Subcutaneous abdominal adipose tissue (tissue), 5 donors: Measurements from ENCODE around the gene PLPPR5.

Source experiments
- H3K27ac ChIP-seq: one replicate; pipeline ENCODE4 v1.7.0; 2013; ENCODE audit warnings: low read depth, mild to moderate bottlenecking, inconsistent platforms, low read length, moderate library complexity
- H3K27me3 ChIP-seq, 5 donors: one replicate each; pipeline ENCODE4 v1.7.0; 2013; ENCODE audit warnings: low read length in 5 of 5, inconsistent platforms in 1 of 5; ENCODE audit not compliant: control insufficient read depth in 5 of 5, insufficient read depth in 4 of 5
- H3K36me3 ChIP-seq, 5 donors: one replicate each; pipeline ENCODE4 v1.7.0; 2013; ENCODE audit warnings: low read length in 5 of 5; ENCODE audit not compliant: control insufficient read depth in 5 of 5, insufficient read depth in 5 of 5
- H3K4me1 ChIP-seq, 5 donors: one replicate each; pipeline ENCODE4 v1.7.0; 2013; ENCODE audit warnings: low read length in 5 of 5, mild to moderate bottlenecking in 3 of 5, moderate library complexity in 1 of 5; ENCODE audit not compliant: control insufficient read depth in 5 of 5, insufficient read depth in 5 of 5
- H3K4me3 ChIP-seq, 5 donors: one replicate each; pipeline ENCODE4 v1.7.0; 2013; ENCODE audit warnings: low read length in 5 of 5, low read depth in 1 of 5
- H3K9ac ChIP-seq, 5 donors: one replicate each; pipeline ENCODE4 v1.7.0; 2013; ENCODE audit warnings: low read length in 5 of 5, mild to moderate bottlenecking in 4 of 5, moderate library complexity in 3 of 5
- H3K9me3 ChIP-seq, 5 donors: one replicate each; pipeline ENCODE4 v1.7.0; 2013; ENCODE audit warnings: low read length in 5 of 5; ENCODE audit not compliant: control insufficient read depth in 5 of 5
- donor health status: healthy.
- donor health status: healthy.
- donor health status: healthy.
- donor health status: healthy.
- donor health status: healthy.

PLPPR5 gene

DNA sequence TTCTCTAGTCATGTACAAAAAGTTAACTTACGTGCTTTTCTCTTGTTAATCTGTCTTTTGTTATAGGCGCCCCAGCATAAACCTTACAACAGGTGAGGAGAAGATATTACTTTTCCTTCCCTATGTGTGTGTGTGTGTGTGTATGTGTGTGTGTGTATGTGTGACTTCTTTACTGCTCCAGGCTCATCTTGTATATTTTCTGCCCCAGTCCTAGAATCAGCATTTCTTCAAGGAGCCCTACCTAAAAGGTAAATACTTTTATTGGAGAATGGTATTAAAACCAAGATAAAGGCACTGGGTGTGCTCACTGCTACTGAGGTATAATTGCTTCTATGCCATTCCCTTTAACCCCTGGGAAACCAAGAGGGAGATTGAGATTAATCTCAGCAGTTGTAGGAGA, 129.8 kb downstream of the PLPPR5 start:
- Histone ChIP-seq H3K4me1 (peaks cover 0 to 3% (median 0%) of the 10 kb centered on the region in 5 donors), H3K27ac (no peak overlapping the region), H3K36me3 (no peaks in the 10 kb centered on the region), H3K27me3 (no peaks in the 10 kb centered on the region), H3K4me3 (no peak overlapping the region), H3K9me3 (no peaks in the 10 kb centered on the region), H3K9ac (no peak overlapping the region)

DNA sequence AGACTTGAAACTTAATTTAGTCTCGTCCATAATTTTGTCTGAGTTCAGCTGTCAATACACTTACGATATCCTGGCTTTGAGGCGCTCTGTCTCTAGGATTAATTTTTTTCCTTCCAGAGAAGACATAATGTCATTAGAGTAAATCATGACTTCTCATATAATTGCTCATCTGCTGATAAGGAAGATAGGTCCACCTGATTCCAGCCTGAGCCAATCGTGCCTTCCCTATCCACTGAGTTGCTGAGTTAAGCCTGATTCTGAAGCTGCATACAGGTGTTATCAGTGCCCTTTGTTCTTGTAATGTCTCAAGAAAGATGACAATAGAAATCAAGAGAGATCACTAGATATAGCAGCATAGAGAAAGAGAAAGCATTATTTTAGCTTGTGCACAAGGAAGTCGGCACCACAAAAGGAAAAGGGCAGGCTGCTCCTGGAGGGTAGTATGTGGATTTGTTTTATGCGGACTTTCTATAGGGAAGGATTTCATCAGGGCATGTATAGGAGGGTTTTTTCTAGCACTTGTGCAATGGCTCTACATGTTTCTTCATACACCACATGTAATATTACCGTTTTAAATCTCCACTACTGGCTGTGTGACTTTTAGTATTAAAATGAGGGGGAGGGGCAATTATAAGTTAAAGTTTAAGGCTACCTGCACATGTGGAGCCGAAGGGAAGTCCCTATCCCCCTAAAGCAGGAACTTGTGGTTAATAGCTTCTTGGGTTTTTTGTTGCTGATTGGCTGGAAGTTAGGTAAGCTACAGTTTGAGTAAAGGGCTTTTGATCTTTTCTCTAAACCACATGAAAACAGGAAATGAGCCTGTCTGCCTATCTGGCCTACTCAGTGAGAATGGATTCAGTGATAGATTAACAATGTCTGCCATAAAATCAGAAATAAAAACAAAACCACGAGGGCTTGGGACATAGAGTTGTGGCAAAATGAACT, 133.4 kb downstream of the PLPPR5 start:
- H3K9me3 ChIP-seq, result no peaks in the 10 kb centered on the region
- H3K9ac ChIP-seq, result no peak overlapping the region
- peaks cover 0 to 3% (median 0%) of the 10 kb centered on the region in 5 donors for H3K4me1 ChIP-seq
- H3K4me3 ChIP-seq, result peak overlapping the region in 1 of 5 donors; percentile 6
- H3K27ac ChIP-seq, result no peak overlapping the region
- H3K27me3 ChIP-seq, result no peaks in the 10 kb centered on the region
- no peaks in the 10 kb centered on the region for H3K36me3 ChIP-seq

DNA sequence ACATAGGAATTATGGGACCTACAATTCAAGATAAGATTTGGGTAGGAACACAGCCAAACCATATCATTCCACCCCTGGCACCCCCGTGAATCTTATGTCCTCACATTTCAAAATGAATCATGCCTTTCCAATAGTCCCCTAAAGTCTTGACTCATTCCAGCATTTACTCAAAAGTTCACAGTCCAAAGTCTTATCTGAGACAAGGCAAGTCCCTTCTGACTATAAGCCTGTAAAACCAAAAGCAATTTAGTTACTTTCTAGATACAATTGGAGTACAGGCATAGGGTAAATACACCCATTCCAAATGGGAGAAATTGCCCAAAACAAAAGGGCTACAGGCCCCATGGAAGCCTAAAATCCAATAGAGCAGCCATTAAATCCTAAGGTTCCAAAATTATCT, 138.9 kb downstream of the PLPPR5 start:
- Histone ChIP-seq H3K9me3 (peaks cover 0 to 2% (median 0%) of the 10 kb centered on the region in 5 donors), H3K27me3 (no peaks in the 10 kb centered on the region)

DNA sequence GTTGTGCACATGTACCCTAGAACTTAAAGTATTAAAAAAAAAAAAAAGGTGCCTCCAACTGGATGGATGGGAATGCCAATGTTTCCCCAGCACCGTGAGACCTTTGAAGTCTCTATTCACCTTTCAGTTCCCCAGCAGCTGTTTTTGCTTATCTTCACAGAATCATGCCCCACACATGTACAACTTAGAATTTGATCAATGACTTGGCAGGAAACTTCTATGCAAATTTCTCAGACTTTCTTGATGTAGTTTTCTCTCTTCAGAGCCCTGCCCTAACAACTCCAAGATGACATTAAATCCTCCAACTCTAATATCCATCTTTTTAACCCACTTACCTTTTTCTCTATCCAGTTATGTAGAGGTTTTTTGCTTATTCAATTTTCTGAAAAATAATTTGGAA, 144.3 kb downstream of the PLPPR5 start:
- no peak overlapping the region for H3K4me3 ChIP-seq
- no peaks in the 10 kb centered on the region for H3K4me1 ChIP-seq
- no peak overlapping the region for H3K9ac ChIP-seq
- no peaks in the 10 kb centered on the region for H3K27me3 ChIP-seq
- H3K36me3 ChIP-seq, result no peaks in the 10 kb centered on the region
- peaks cover 0 to 2% (median 0%) of the 10 kb centered on the region in 5 donors for H3K9me3 ChIP-seq
- H3K27ac ChIP-seq, result no peak overlapping the region

More for the DNA sequence above, 138.9 kb downstream of the PLPPR5 start:
- Histone ChIP-seq H3K4me1 (peaks cover 0 to 2% (median 0%) of the 10 kb centered on the region in 5 donors), H3K36me3 (no peaks in the 10 kb centered on the region), H3K4me3 (no peak overlapping the region), H3K9ac (no peak overlapping the region), H3K27ac (no peak overlapping the region)

DNA sequence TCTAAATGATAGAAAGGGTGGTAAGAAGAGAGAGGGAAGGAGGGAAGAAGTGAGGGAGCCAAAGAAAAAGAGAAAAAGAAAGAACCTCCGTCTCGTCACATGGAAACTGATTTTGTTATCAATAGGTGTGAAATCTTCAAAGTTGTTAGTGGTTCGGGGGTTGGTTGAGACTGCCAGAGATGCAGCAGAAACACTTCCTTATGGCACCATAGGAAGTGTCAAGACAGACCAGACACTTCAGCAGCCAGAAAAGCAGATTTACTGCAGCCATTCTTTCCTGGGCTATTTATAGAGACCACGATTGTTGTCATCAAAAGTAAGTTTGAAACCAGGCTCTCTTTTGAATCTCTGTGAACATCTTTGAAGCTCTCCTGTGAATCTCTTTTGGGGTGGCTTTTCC, 150.5 kb downstream of the PLPPR5 start:
- H3K27ac ChIP-seq, result no peak overlapping the region
- no peaks in the 10 kb centered on the region for H3K27me3 ChIP-seq
- no peaks in the 10 kb centered on the region for H3K36me3 ChIP-seq
- no peaks in the 10 kb centered on the region for H3K9me3 ChIP-seq
- no peaks in the 10 kb centered on the region for H3K4me1 ChIP-seq
- H3K9ac ChIP-seq, result no peak overlapping the region
- no peak overlapping the region for H3K4me3 ChIP-seq

DNA sequence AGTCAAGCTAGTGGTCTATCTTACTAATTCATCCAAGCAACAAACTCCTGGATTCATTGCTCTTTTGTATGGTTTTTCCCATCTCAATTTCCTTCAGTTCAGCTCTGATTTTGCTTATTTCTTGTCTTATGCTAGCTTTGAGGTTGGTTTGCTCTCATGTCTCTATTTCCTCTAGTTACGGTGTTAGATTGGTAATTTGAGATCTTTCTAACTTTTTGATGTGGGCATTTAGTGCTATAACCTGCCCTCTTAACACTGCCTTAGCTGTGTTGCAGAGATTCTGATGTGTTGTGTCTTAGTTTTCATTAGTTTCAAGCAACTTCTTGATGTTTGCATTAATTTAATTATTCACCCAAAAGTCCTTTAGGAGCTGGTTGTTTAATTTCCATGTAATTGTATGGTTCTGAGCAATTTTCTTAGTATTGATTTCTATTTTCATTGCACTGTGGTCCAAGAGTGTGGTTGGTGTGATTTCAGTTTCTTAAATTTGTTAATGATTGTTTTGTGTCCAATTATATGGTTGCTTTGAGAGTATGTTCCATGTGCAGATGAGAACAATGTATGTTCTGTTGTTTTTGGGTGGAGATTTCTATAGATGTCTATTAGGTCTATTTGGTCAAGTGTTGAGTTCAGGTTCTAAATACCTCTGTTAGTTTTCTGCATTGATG, 154.6 kb downstream of the PLPPR5 start:
- Histone ChIP-seq H3K36me3 (no peaks in the 10 kb centered on the region), H3K9ac (no peak overlapping the region), H3K27ac (no peak overlapping the region), H3K4me1 (no peaks in the 10 kb centered on the region), H3K27me3 (no peaks in the 10 kb centered on the region), H3K4me3 (no peak overlapping the region), H3K9me3 (no peaks in the 10 kb centered on the region)

DNA sequence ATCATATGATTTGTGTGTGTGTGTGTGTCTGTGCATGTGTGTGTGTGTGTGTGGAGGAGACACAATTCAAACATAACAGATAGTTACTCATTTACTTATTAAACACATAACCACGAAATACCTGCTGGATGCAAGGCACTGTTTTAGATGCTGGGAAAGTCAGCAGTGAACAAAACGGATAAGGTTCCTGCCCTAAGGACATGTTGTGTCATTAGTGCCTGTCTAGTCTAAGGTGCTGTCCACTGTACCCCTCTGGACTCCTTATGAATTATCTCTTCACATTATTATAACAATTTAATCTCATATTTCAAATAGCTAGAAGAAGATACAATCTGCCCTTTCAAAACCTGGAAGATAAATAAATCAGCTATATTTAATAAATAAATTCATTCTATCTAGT, 162.4 kb downstream of the PLPPR5 start:
- Histone ChIP-seq H3K9ac (no peak overlapping the region), H3K4me1 (no peaks in the 10 kb centered on the region), H3K36me3 (no peaks in the 10 kb centered on the region), H3K9me3 (no peaks in the 10 kb centered on the region), H3K27ac (no peak overlapping the region), H3K27me3 (no peaks in the 10 kb centered on the region), H3K4me3 (no peak overlapping the region)
